ENCODE data around the gene HECW1. TPM values are rescaled to one million over a fixed set of nuclear protein-coding genes. Genes with fewer than 3 reads are reported as not detected.

HECW1 gene
- total and polyA plus RNA-seq, 5 experiments from 2014 or later, result not detected

DNA sequence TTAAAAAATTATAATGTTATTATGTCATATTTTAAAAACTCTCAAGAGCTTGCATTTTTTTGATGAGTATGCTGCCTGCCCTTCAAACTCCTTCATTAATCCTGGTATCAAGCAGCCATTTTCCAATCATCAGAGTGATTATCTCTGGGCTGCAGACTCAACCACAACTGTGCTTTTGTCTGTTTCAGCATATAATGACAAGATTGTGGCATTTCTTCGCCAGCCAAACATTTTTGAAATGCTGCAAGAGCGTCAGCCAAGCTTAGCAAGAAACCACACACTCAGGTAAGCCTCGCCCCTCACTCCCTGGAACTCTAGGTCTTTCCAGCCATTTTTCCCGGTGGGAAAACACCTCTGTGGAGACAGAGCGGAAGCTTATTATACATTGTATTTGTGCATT lies 380.4 kb downstream of the HECW1 start:
- no peak for ATAC-seq
- peaks cover 0 to 2% (median 0%) of the 10 kb centered on the region in 4 donors for H3K4me1 Mint-ChIP-seq
- POLR2A ChIA-PET, result no interaction called here

DNA sequence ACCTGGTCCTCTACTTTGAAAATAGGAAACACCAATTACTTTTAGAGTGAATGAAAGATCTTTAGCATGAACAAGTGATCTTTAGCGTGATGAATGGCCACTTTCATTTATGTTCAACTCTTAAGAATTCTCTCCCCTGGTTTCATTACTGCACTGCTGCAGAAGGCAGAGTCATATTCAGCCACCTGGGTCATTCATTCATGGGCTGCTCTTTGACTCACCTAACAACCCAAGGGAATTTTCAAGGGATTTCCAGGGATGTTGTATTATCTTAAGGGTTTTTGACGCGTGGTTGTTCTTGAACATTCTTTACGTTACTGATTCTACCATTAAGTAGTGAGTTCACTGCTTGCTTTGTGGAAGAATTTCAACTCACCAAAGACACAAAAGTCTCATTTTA lies 383.1 kb downstream of the HECW1 start:
- Mint-ChIP-seq H3K27ac (no peak overlapping the region), H3K9me3 (no peaks in the 10 kb centered on the region), H3K36me3 (no peaks in the 10 kb centered on the region), H3K4me1 (no peaks in the 10 kb centered on the region), H3K27me3 (peaks cover 3 to 23% (median 11%) of the 10 kb centered on the region in 5 donors), H3K4me3 (no peak overlapping the region)
- no peak for ATAC-seq
- POLR2A ChIA-PET, result no interaction called here
- DNase-seq, result no peak

More for the DNA sequence above, 380.4 kb downstream of the HECW1 start:
- H3K4me3 Mint-ChIP-seq, result no peak overlapping the region
- no peaks in the 10 kb centered on the region for H3K9me3 Mint-ChIP-seq
- no peak overlapping the region for H3K27ac Mint-ChIP-seq
- H3K27me3 Mint-ChIP-seq, result peaks cover 4 to 19% (median 10%) of the 10 kb centered on the region in 5 donors
- no peaks in the 10 kb centered on the region for H3K36me3 Mint-ChIP-seq
- no peak for DNase-seq

DNA sequence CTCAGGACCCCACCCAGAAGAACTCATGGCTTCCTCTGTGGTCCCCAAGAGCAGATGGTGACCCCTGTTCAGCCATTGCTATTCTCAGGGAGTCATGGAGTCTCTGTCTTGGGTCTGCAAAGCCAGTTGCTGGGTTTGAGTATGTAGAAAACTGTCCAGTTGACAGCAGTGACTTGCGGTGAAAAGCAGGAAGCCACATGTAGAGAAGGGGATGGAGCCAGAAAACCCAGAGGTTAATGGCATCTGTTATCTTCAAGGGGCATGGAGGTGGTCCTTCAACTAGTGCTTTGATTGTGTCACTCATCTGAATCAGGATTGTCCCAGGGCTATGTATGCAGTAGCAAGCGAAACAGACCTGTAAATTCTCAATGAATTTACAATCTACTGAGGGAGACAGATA lies 384.1 kb downstream of the HECW1 start:
- no peaks in the 10 kb centered on the region for H3K36me3 Mint-ChIP-seq
- POLR2A ChIA-PET, result no interaction called here
- H3K4me1 Mint-ChIP-seq, result no peaks in the 10 kb centered on the region
- peaks cover 3 to 23% (median 11%) of the 10 kb centered on the region in 5 donors for H3K27me3 Mint-ChIP-seq
- no peak for DNase-seq
- H3K9me3 Mint-ChIP-seq, result no peaks in the 10 kb centered on the region
- H3K4me3 Mint-ChIP-seq, result no peak overlapping the region
- no peak overlapping the region for H3K27ac Mint-ChIP-seq
- ATAC-seq, result no peak

DNA sequence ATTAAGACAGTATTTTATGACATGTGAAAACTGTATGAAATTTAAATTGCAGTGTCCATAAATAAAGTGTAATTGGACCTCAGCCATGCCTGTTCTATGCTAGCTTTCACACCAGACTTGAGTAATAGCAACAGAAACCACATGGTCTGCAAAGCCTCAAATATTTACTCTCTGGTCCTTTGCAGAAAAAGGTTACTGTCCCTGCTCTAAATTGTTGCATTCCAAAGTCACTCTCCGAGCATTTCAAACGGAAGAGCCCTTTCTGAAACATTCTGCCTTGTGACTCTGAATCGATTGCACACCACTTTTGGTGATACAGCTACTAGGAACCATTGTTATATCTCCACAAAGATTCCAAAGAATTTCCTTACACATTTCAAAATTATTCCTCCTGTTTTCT lies 389.4 kb downstream of the HECW1 start:
- Mint-ChIP-seq H3K36me3 (no peaks in the 10 kb centered on the region), H3K9me3 (no peaks in the 10 kb centered on the region), H3K4me1 (no peaks in the 10 kb centered on the region), H3K27ac (no peak overlapping the region), H3K4me3 (no peak overlapping the region), H3K27me3 (peaks cover 0 to 14% (median 7%) of the 10 kb centered on the region in 5 donors)
- POLR2A ChIA-PET, result no interaction called here
- ATAC-seq (no peak), DNase-seq (no peak)

DNA sequence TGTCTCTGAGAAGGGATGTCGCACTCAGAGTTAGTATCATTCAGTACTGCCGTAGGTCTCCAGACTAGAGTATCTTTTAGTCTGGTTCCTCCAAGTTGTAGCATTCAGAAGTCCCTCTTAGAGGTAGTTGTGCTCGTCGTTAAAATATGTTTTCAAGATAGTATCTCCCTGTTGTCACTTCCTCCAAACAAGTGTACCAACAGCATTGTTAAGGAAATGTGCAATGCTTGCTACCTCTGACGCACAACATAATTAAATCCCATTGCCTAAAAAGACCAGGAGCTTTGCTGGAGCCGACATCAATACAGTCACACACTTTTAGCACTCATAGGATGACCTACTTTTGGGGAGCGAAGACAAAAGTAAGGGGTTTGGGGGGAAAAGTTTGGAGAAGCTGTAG lies 390.5 kb downstream of the HECW1 start:
- DNase-seq (no peak), ATAC-seq (no peak)
- H3K27ac Mint-ChIP-seq, result no peak overlapping the region
- POLR2A ChIA-PET, result no interaction called here
- H3K27me3 Mint-ChIP-seq, result peaks cover 0 to 7% (median 3%) of the 10 kb centered on the region in 5 donors
- H3K9me3 Mint-ChIP-seq, result no peaks in the 10 kb centered on the region
- no peak overlapping the region for H3K4me3 Mint-ChIP-seq
- H3K4me1 Mint-ChIP-seq, result peaks cover 0 to 2% (median 0%) of the 10 kb centered on the region in 4 donors
- H3K36me3 Mint-ChIP-seq, result no peaks in the 10 kb centered on the region

DNA sequence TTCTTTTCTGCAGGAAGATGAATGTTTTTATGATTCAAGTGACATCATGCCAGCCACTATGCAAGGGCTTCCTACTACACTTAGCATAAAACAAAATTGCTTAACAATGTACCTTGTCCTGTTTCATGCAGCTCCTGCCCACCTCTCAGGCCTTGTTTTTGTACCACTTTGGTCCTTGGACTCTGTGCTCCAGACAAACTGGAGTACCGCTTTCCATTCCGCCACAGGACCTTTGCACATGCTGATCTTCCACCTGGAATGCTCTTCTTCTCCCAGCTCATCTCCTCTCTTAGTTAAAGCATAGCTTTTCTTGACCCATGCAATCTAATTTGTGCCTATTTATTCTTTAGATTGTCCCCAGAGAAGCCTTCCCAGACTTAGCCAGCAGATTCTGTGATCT lies 393.0 kb downstream of the HECW1 start:
- Mint-ChIP-seq H3K27ac (no peak overlapping the region), H3K27me3 (peaks cover 0 to 1% (median 0%) of the 10 kb centered on the region in 5 donors), H3K4me3 (no peak overlapping the region), H3K9me3 (no peaks in the 10 kb centered on the region), H3K4me1 (peaks cover 5 to 12% (median 8%) of the 10 kb centered on the region in 4 donors), H3K36me3 (no peaks in the 10 kb centered on the region)
- DNase-seq (no peak), ATAC-seq (no peak)
- POLR2A ChIA-PET, result no interaction called here

DNA sequence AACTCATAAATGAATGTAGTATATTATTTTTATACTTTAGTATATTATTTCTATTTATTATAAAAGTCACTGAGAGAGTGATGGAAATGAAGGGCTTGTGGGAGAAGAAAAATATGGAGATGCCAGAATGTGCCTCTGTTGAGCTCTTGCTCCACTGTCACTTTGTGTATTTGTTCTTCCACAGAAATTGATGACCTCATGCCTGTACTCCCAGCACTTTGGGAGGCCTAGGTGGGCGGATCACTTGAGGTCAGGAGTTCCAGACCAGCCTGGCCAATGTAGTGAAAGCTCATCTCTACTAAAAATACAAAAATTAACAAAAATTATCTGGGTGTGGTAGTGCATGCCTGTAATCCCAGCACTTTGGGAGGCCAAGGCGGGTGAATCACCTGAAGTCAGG lies 394.0 kb downstream of the HECW1 start:
- ATAC-seq, result no peak
- no peak for DNase-seq
- Mint-ChIP-seq H3K27me3 (peaks cover 0 to 7% (median 0%) of the 10 kb centered on the region in 5 donors), H3K9me3 (no peaks in the 10 kb centered on the region), H3K27ac (no peak overlapping the region), H3K4me3 (no peak overlapping the region), H3K36me3 (no peaks in the 10 kb centered on the region), H3K4me1 (peaks cover 5 to 12% (median 8%) of the 10 kb centered on the region in 4 donors)
- POLR2A ChIA-PET, result no interaction called here

DNA sequence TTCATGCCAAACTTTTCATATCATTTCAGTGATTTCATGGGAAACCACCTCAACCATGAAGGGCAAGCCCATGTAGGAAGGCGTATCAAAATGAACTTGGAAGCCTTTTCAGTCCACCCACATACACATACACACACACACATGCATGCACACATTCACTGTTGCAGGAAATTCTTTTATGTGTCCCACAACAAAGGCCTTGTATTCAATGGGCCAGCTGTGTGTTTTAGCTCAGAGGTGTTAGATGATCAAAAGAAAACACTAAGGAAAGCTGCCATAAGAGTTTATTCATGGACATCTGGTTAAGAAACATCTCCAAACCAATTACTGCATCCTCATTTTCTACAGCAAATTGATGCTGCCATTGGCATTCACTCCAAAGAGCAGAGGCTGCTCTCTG lies 396.0 kb downstream of the HECW1 start:
- ATAC-seq (peak in 1 of 2 donors; percentile 32), DNase-seq (peak in 1 of 10 donors; percentile 16)
- Mint-ChIP-seq H3K4me1 (peaks cover 5 to 12% (median 9%) of the 10 kb centered on the region in 4 donors), H3K27ac (no peak overlapping the region), H3K9me3 (no peaks in the 10 kb centered on the region), H3K4me3 (no peak overlapping the region), H3K27me3 (peaks cover 3 to 10% (median 7%) of the 10 kb centered on the region in 5 donors), H3K36me3 (no peaks in the 10 kb centered on the region)
- POLR2A ChIA-PET, result no interaction called here

DNA sequence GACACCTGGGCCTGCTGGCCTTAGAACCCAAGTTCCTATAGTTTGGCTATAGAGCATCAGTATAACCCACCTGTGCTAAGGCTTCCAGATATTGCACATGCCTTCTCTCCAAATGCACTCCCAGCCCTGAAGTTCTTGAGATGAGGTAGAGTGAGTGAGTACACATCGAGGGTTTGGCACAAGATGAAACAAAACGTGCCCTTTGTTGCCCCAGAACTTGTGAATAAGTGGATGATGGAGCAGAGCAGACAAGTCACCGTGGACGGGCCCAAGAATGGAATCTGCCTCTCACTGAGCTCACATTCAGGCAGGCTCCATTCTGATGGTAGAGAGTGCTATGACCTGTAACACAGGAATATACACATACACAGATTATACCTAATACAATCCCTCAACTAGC lies 397.5 kb downstream of the HECW1 start:
- H3K4me3 Mint-ChIP-seq, result no peak overlapping the region
- H3K9me3 Mint-ChIP-seq, result no peaks in the 10 kb centered on the region
- peaks cover 3 to 15% (median 10%) of the 10 kb centered on the region in 5 donors for H3K27me3 Mint-ChIP-seq
- H3K27ac Mint-ChIP-seq, result no peak overlapping the region
- H3K36me3 Mint-ChIP-seq, result no peaks in the 10 kb centered on the region
- ATAC-seq (no peak), DNase-seq (no peak)
- peaks cover 5 to 12% (median 9%) of the 10 kb centered on the region in 4 donors for H3K4me1 Mint-ChIP-seq
- POLR2A ChIA-PET, result no interaction called here

DNA sequence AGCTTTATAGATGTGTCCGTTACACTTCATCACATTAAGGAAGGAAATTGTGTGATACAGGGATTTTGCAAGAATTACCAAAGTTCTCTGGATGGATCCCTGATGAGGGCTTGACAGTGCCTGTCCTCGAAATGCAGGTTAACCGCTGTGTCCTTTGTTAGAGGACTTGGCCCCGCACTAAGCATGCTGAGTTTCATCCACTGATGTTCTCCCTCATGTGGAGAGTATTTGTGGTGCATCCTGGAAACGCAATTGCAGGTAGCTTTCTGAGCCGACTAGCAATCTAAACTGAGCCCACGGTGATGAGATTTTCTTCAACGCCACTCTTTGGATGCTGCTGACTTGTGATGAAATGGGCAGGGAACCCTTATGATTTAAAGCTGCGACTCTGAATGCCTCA lies 398.6 kb downstream of the HECW1 start:
- Mint-ChIP-seq H3K27ac (no peak overlapping the region), H3K27me3 (peaks cover 3 to 20% (median 15%) of the 10 kb centered on the region in 5 donors), H3K4me1 (peaks cover 5 to 12% (median 9%) of the 10 kb centered on the region in 4 donors), H3K9me3 (no peaks in the 10 kb centered on the region), H3K36me3 (no peaks in the 10 kb centered on the region), H3K4me3 (no peak overlapping the region)
- ATAC-seq (no peak), DNase-seq (no peak)
- POLR2A ChIA-PET, result no interaction called here

DNA sequence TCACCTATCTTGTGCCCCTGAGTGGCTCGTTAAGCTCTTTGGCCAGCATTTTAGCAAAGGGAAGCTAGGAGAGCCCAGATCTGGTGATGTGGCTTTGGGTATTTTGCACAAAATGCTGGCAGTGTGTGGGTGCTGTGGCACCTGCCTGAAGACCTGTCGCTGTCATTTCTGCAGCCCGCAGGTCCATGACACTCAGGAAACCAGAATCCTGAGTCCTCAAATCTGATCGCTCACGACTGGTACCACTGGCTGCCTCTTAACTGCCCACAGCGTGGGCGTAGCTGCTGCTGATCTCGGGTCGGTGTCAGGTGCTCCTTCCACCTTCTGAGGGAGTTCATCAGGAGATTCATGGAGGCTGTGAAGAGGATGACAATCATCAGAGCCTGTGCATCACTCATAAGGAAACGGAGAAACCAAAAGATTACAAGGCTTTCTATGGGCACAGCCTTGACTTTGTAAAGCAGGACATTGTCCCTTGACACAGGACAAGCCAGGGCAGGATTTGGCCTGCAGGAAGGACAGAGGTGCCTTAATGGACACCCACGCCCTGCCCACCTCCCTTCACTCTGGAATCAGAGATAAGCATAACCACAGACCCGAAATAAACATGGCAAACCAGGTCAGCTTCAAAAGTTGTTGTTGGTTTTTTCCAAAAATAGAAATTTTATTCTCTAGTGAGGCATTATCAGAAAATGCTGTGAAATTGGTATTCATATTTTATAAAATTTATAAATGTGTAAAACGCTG lies 399.5 kb downstream of the HECW1 start:
- no peaks in the 10 kb centered on the region for H3K9me3 Mint-ChIP-seq
- H3K4me3 Mint-ChIP-seq, result no peak overlapping the region
- POLR2A ChIA-PET, result no interaction called here
- no peaks in the 10 kb centered on the region for H3K36me3 Mint-ChIP-seq
- peaks cover 5 to 12% (median 9%) of the 10 kb centered on the region in 4 donors for H3K4me1 Mint-ChIP-seq
- ATAC-seq, result no peak
- H3K27me3 Mint-ChIP-seq, result peaks cover 3 to 20% (median 15%) of the 10 kb centered on the region in 5 donors
- no peak for DNase-seq
- H3K27ac Mint-ChIP-seq, result peak overlapping the region in 1 of 10 donors; percentile 42

DNA sequence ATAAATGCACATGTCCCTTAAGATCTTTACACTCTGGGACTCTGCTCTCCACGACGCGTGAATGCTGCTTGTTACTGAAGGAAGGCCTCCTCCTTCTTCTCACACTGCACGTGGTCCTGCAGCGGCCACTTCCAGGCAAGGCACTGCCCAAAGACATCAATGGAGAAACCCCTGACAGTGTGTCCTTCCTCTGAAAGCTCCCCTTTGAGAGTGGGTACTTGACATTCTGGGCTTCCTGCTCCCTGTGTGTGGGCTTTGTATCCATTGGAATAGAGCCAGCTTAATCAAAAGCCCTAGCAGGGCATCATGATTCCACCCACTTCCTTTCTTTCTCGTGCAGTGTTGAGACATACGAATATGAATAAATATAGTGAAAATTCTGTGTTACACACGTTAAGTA lies 400.8 kb downstream of the HECW1 start:
- ATAC-seq, result no peak
- POLR2A ChIA-PET, result no interaction called here
- Mint-ChIP-seq H3K27ac (peak overlapping the region in 1 of 10 donors; percentile 29), H3K4me1 (peaks cover 5 to 9% (median 7%) of the 10 kb centered on the region in 4 donors), H3K36me3 (no peaks in the 10 kb centered on the region), H3K4me3 (no peak overlapping the region), H3K9me3 (no peaks in the 10 kb centered on the region), H3K27me3 (peaks cover 2 to 20% (median 15%) of the 10 kb centered on the region in 5 donors)
- DNase-seq, result no peak

DNA sequence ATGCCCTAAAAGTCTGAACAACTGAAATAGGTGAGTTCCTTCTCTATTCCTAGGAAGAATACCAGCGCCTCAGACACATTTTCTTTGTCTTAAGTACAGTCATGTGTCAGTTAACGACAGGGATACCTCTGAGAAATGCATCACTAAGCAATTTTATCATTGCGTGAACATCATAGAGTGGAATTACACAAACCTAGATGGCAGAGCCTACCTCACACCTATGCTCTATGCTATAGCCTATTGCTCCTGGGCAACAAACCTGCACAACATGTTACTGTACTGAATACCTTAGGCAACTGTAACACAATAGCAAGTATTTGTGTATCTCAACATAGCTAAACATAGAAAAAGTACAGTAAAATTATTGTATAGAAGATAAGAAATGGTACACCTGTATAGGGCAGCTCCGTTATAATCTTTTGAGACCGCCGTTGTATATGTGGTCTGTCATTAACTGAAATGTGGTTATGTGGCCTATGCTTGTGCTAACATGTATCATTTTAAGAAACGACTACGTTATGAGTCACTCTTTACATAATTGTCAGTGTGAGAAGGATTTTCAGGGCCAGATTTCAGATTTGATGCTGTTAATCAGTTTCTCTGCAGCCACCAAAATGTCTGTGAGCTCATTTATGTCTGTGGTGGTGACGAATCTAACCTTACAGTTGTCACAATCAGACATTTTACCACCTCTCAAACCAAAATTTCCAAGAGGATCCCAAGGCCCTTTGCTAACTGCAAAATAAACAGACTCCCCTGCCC lies 404.3 kb downstream of the HECW1 start:
- Mint-ChIP-seq H3K27me3 (peaks cover 2 to 20% (median 15%) of the 10 kb centered on the region in 5 donors), H3K36me3 (no peaks in the 10 kb centered on the region), H3K27ac (no peak overlapping the region), H3K4me1 (peaks cover 0 to 3% (median under 1%) of the 10 kb centered on the region in 4 donors), H3K4me3 (no peak overlapping the region), H3K9me3 (no peaks in the 10 kb centered on the region)
- POLR2A ChIA-PET, result no interaction called here
- no peak for ATAC-seq
- DNase-seq, result no peak
